ENCODE measurements around the gene ADAMTS4.
A peak's percentile ranks its signal among the peaks of the same experiment; 100 is the strongest.

The ADAMTS4 gene

GRCh38 chr1:161188381-161188780 lies 10.5 kb downstream of the ADAMTS4 start:
- DNase-seq (ENCODE audit: extremely low read depth, low read depth) = no peak
- no peak overlapping the region for H3K4me3 ChIP-seq (replicated peaks; ENCODE audit: low read depth, low read length)
- TF ChIP-seq CTCF (IDR thresholded peaks at IDR 0.05; ENCODE audit: low read depth, low read length, missing control alignments) = no peak

- DNase-seq (ENCODE audit: extremely low read depth, low read depth) = no peak
- no peak for TF ChIP-seq CTCF (IDR thresholded peaks at IDR 0.05; ENCODE audit: low read depth, low read length, missing control alignments)
- no peak overlapping the region for H3K4me3 ChIP-seq (replicated peaks; ENCODE audit: low read depth, low read length)
These were observed 11.5 kb downstream of the ADAMTS4 start for GRCh38 chr1:161187311-161187710.

GRCh38 chr1:161185732-161186311 lies 13.0 kb downstream of the ADAMTS4 start:
- H3K4me3 ChIP-seq (replicated peaks; ENCODE audit: low read depth, low read length) = no peak overlapping the region
- TF ChIP-seq CTCF (IDR thresholded peaks at IDR 0.05; ENCODE audit: low read depth, low read length, missing control alignments) = no peak
- no peak for DNase-seq (ENCODE audit: extremely low read depth, low read depth)

GRCh38 chr1:161185282-161185682 lies 13.6 kb downstream of the ADAMTS4 start:
- DNase-seq (ENCODE audit: extremely low read depth, low read depth) = peak; percentile 67
- TF ChIP-seq CTCF (IDR thresholded peaks at IDR 0.05; ENCODE audit: low read depth, low read length, missing control alignments) = no peak
- no peak overlapping the region for H3K4me3 ChIP-seq (replicated peaks; ENCODE audit: low read depth, low read length)

GRCh38 chr1:161182214-161182613 lies 16.6 kb downstream of the ADAMTS4 start:
- H3K4me3 ChIP-seq (replicated peaks; ENCODE audit: low read depth, low read length) = no peak overlapping the region
- TF ChIP-seq CTCF (IDR thresholded peaks at IDR 0.05; ENCODE audit: low read depth, low read length, missing control alignments) = no peak
- no peak for DNase-seq (ENCODE audit: extremely low read depth, low read depth)

GRCh38 chr1:161180639-161181038 lies 18.2 kb downstream of the ADAMTS4 start:
- H3K4me3 ChIP-seq (replicated peaks; ENCODE audit: low read depth, low read length) = no peak overlapping the region
- DNase-seq (ENCODE audit: extremely low read depth, low read depth) = no peak
- peak; percentile 32 for TF ChIP-seq CTCF (IDR thresholded peaks at IDR 0.05; ENCODE audit: low read depth, low read length, missing control alignments)

- no peak for DNase-seq (ENCODE audit: extremely low read depth, low read depth)
- no peak overlapping the region for H3K4me3 ChIP-seq (replicated peaks; ENCODE audit: low read depth, low read length)
- TF ChIP-seq CTCF (IDR thresholded peaks at IDR 0.05; ENCODE audit: low read depth, low read length, missing control alignments) = no peak
These were observed 19.2 kb downstream of the ADAMTS4 start for GRCh38 chr1:161179698-161180097.

Measured in HFF-Myc (cell line).